Esophagus muscularis mucosa (tissue), 3 donors: ENCODE data around the gene PIGBOS1.

Experiments
- POLR2AphosphoS5 ChIP-seq, 2 donors: sonication (generic); formaldehyde crosslinking; IDR thresholded peaks; one replicate each; pipeline ENCODE4 v1.6.1; 2017; ENCODE audit warnings: antibody characterized with exemption in 2 of 2
- TF ChIP-seq, protein P1 (sequence below), 3 experiments: fragments of 200-600 bp in 2 of 3; fragments of 450-650 bp in 1 of 3; sonication (generic) in 2 of 3; IDR thresholded peaks; one replicate each; pipeline ENCODE4 v1.5.1; 2017 to 2019; ENCODE audit warnings: antibody characterized with exemption in 3 of 3, mild to moderate bottlenecking in 2 of 3, moderate library complexity in 1 of 3

DNA sequence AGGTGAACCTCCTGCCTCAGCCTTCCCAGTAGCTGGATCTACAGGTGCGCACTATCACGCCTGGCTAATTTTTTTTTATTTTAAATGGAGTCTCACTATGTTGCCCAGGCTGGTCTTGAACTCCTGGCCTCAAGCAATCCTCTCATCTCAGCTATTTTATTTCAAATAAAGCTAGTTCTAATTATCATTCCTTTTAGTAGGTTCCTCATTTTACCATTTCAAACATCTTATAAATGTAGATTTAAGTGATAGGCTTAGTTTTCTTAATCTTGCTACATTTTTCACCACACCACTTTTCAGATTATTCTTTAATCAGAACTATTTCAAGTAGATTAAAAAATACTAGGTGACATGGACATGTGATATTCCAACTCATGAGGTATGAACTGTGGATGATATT is 30.4 kb upstream of the PIGBOS1 start:
- no peak for TF ChIP-seq POLR2AphosphoS5 (IDR thresholded peaks at IDR 0.05)
- TF ChIP-seq, protein P1, sequence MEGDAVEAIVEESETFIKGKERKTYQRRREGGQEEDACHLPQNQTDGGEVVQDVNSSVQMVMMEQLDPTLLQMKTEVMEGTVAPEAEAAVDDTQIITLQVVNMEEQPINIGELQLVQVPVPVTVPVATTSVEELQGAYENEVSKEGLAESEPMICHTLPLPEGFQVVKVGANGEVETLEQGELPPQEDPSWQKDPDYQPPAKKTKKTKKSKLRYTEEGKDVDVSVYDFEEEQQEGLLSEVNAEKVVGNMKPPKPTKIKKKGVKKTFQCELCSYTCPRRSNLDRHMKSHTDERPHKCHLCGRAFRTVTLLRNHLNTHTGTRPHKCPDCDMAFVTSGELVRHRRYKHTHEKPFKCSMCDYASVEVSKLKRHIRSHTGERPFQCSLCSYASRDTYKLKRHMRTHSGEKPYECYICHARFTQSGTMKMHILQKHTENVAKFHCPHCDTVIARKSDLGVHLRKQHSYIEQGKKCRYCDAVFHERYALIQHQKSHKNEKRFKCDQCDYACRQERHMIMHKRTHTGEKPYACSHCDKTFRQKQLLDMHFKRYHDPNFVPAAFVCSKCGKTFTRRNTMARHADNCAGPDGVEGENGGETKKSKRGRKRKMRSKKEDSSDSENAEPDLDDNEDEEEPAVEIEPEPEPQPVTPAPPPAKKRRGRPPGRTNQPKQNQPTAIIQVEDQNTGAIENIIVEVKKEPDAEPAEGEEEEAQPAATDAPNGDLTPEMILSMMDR (IDR thresholded peaks at IDR 0.05): no peak
